K562 (cell line): Measurements from ENCODE around the gene ZNF213. TPM values are rescaled to one million over a fixed set of nuclear protein-coding genes. Genes with fewer than 3 reads are reported as not detected.

Experiments
- ATAC-seq: fragments of 200-7000 bp; cut with Tn5 transposase; 3 replicates; pipeline ENCODE4 v1.9.1; 2020; ENCODE audit warnings: moderate library complexity
- BruUV-seq: library from RNA; stranded (reverse); fragments of 400-500 nt; replicated peaks from 2 replicates; lab custom pipeline; 2021; lab: Mats Ljungman, UMichigan
- CTCF ChIA-PET: fragments of 300-600 bp; formaldehyde crosslinking; extraction: SDS; loops from one replicate; lab custom pipeline; 2021; ENCODE audit warnings: low intra/inter-chr PET ratio; lab: Yijun Ruan, JAX
- POLR2A ChIA-PET: fragments of 300-600, 350-650 bp; sonication (Branson Sonifier 250); formaldehyde crosslinking; extraction: SDS; loops from one replicate; lab custom pipeline; 2021; ENCODE audit warnings: antibody characterized with exemption, inconsistent platforms; lab: Yijun Ruan, JAX
- DNase-seq, 4 experiments: peaks; one replicate each; pipeline versions ENCODE4 v3.0.0 to v3.0.0-alpha.2; 2011 to 2018; ENCODE audit warnings: low spot score in 3 of 4, mixed read lengths in 3 of 4; ENCODE audit errors: extremely low read depth in 1 of 4
- FAIRE-seq: peaks from 2 replicates; lab custom pipeline; 2011; peaks lifted over from hg19 to GRCh38; lab: Jason Lieb, UNC
- H2AFZ ChIP-seq: 2 replicates; pipeline ENCODE4 v1.6.0; 2011; ENCODE audit warnings: low read depth, low read length, control low read depth, inconsistent platforms
- H3K27ac ChIP-seq: fragments of 200-600 bp; 3 replicates; pipeline ENCODE4 v1.8.0; 2011; ENCODE audit warnings: low read depth, mild to moderate bottlenecking, control low read depth, inconsistent platforms, low read length, moderate library complexity, mixed read lengths; ENCODE audit errors: extremely low read depth
- H3K27me3 ChIP-seq, 2 experiments: fragments of 300-600 bp in 1 of 2; 2 replicates in 1 of 2; 3 replicates in 1 of 2; pipeline versions ENCODE4 v1.6.0 to v1.8.0; 2011; ENCODE audit warnings: inconsistent platforms in 2 of 2, low read length in 2 of 2, mild to moderate bottlenecking in 1 of 2, mixed read lengths in 1 of 2, moderate library complexity in 1 of 2; ENCODE audit not compliant: control insufficient read depth in 2 of 2, insufficient read depth in 2 of 2
- H3K36me3 ChIP-seq: fragments of 300-600 bp; 3 replicates; pipeline ENCODE4 v1.8.0; 2011; ENCODE audit warnings: mild to moderate bottlenecking, low read length, inconsistent platforms; ENCODE audit not compliant: control insufficient read depth, insufficient read depth
- H3K4me1 ChIP-seq, 2 experiments: fragments of 200-600 bp in 1 of 2; replicated peaks in 1 of 2; 2 replicates in 1 of 2; 3 replicates in 1 of 2; pipeline versions ENCODE4 v1.5.1 to v1.8.0; 2011; ENCODE audit warnings: inconsistent platforms in 2 of 2, low read length in 2 of 2, mild to moderate bottlenecking in 1 of 2, mixed read lengths in 1 of 2, moderate library complexity in 1 of 2; ENCODE audit not compliant: control insufficient read depth in 2 of 2, insufficient read depth in 2 of 2
- H3K4me2 ChIP-seq: 2 replicates; pipeline ENCODE4 v1.6.1; 2011; ENCODE audit warnings: low read length, control low read depth, inconsistent platforms, mixed read lengths; ENCODE audit not compliant: insufficient read depth
- H3K4me3 ChIP-seq: fragments of 200-600 bp; sonication (generic), shearing (Covaris generic); 2 replicates; pipeline ENCODE4 v1.5.1; 2016; ENCODE audit warnings: control low read depth, inconsistent platforms
- H3K79me2 ChIP-seq: fragments of 200-600 bp; 3 replicates; pipeline ENCODE4 v1.8.0; 2011; ENCODE audit warnings: low read length, inconsistent platforms; ENCODE audit not compliant: control insufficient read depth, insufficient read depth
- H3K9ac ChIP-seq, 2 experiments: 2 replicates each; pipeline versions ENCODE4 v1.6.0 to v1.6.1; 2011; ENCODE audit warnings: low read depth in 2 of 2, low read length in 2 of 2, control low read depth in 1 of 2, inconsistent platforms in 1 of 2, mild to moderate bottlenecking in 1 of 2, mixed read lengths in 1 of 2; ENCODE audit not compliant: insufficient read depth in 1 of 2
- H3K9me1 ChIP-seq: one replicate; pipeline ENCODE4 v1.6.0; 2011; ENCODE audit warnings: inconsistent platforms, mild to moderate bottlenecking, low read length, moderate library complexity; ENCODE audit not compliant: control insufficient read depth, insufficient read depth
- H3K9me3 ChIP-seq: replicated peaks from 2 replicates; pipeline ENCODE4 v1.5.1; 2011; ENCODE audit warnings: low read depth, low read length, inconsistent platforms; ENCODE audit not compliant: control insufficient read depth, insufficient read depth
- H4K20me1 ChIP-seq: replicated peaks from 2 replicates; pipeline ENCODE4 v1.6.1; 2011; ENCODE audit warnings: low read length, inconsistent platforms, mixed read lengths; ENCODE audit not compliant: control insufficient read depth, insufficient read depth
- CHD1 ChIP-seq: fragments of 200-600 bp; sonication (generic); IDR thresholded peaks from one replicate; pipeline ENCODE4 v1.6.1; 2012; ENCODE audit warnings: mild to moderate bottlenecking, moderate library complexity, low read length, inconsistent platforms
- ETS2 ChIP-seq: IDR thresholded peaks from 2 replicates; pipeline ENCODE4 v1.6.1; 2016; ENCODE audit warnings: borderline replicate concordance, missing genetic modification characterization, mild to moderate bottlenecking, moderate library complexity, missing compliant biosample characterization; ENCODE audit not compliant: poor library complexity, severe bottlenecking
- GATAD2B ChIP-seq: fragments of 450-650 bp; IDR thresholded peaks from 2 replicates; pipeline ENCODE4 v1.6.1; 2017; ENCODE audit warnings: mild to moderate bottlenecking, borderline replicate concordance
- IFI16 ChIP-seq: fragments of 250-450 bp; sonication (Bioruptor Pico); IDR thresholded peaks from 2 replicates; pipeline ENCODE4 v2.1.2; 2022; ENCODE audit warnings: mild to moderate bottlenecking, inconsistent platforms
- KLF13 ChIP-seq: fragments of 450-650 bp; IDR thresholded peaks from 2 replicates; pipeline ENCODE4 v1.6.1; 2016; ENCODE audit warnings: missing genetic modification characterization, low read depth, mild to moderate bottlenecking, missing compliant biosample characterization, moderate library complexity, borderline replicate concordance
- LARP7 ChIP-seq: fragments of 450-650 bp; IDR thresholded peaks from 2 replicates; pipeline ENCODE4 v1.6.1; 2016
- LEF1 ChIP-seq: fragments of 450-650 bp; IDR thresholded peaks from 2 replicates; pipeline ENCODE4 v1.6.1; 2016; ENCODE audit warnings: mild to moderate bottlenecking
- MECOM ChIP-seq: fragments of 250-450 bp; sonication (Bioruptor Pico); IDR thresholded peaks from 2 replicates; pipeline ENCODE4 v1.8.0; 2022; ENCODE audit warnings: inconsistent platforms
- NBN ChIP-seq: fragments of 450-650 bp; IDR thresholded peaks from 2 replicates; pipeline ENCODE4 v1.6.1; 2016; ENCODE audit warnings: low read depth, mild to moderate bottlenecking
- NR2C2 ChIP-seq, 2 experiments: fragments of 200-800 bp in 1 of 2; sonication (Bioruptor generic) in 1 of 2; sonication (generic) in 1 of 2; formaldehyde crosslinking in 1 of 2; IDR thresholded peaks; 2 replicates each; pipeline versions ENCODE4 v1.6.1 to v1.8.0; 2016 to 2022; ENCODE audit warnings: mild to moderate bottlenecking in 1 of 2, missing compliant biosample characterization in 1 of 2, missing genetic modification characterization in 1 of 2, missing genetic modification reagents in 1 of 2
- POLR2A ChIP-seq: fragments of 450-650 bp; conservative IDR thresholded peaks from 2 replicates; pipeline ENCODE4 v1.6.1; 2016
- RCOR1 ChIP-seq, 2 experiments: IDR thresholded peaks; 2 replicates each; pipeline ENCODE4 v1.6.1; 2012; ENCODE audit warnings: low read depth in 2 of 2, low read length in 2 of 2, borderline replicate concordance in 1 of 2, improper control_type of control experiment in 1 of 2
- SPI1 ChIP-seq: IDR thresholded peaks from 2 replicates; pipeline ENCODE4 v1.6.1; 2011; ENCODE audit warnings: low read depth, low read length, control low read depth, borderline replicate concordance
- SREBF2 ChIP-seq: sonication (generic); formaldehyde crosslinking; IDR thresholded peaks from 2 replicates; pipeline ENCODE4 v1.4.0; 2020; ENCODE audit warnings: mild to moderate bottlenecking, missing genetic modification reagents
- SRSF9 ChIP-seq: fragments of 200-400 bp; formaldehyde crosslinking; IDR thresholded peaks from 2 replicates; pipeline ENCODE4 v1.6.1; 2017; ENCODE audit warnings: low read depth, low read length, borderline replicate concordance
- TAF1 ChIP-seq: IDR thresholded peaks from 2 replicates; pipeline ENCODE4 v1.6.1; 2011; ENCODE audit warnings: mild to moderate bottlenecking, low read length, moderate library complexity; ENCODE audit not compliant: insufficient read depth, control insufficient read depth, severe bottlenecking; ENCODE audit errors: extremely low read depth
- ZNF121 ChIP-seq: sonication (generic); formaldehyde crosslinking; conservative IDR thresholded peaks from 2 replicates; pipeline ENCODE4 v1.8.0; 2022; ENCODE audit warnings: missing genetic modification reagents
- ZNF134 ChIP-seq: fragments of 250-450 bp; sonication (Bioruptor Pico); conservative IDR thresholded peaks from 2 replicates; pipeline ENCODE4 v1.4.0; 2020
- ZNF282 ChIP-seq: sonication (generic); formaldehyde crosslinking; IDR thresholded peaks from 2 replicates; pipeline ENCODE4 v1.8.1; 2023; ENCODE audit warnings: missing genetic modification reagents
- ZNF695 ChIP-seq: fragments of 450-650 bp; formaldehyde crosslinking; IDR thresholded peaks from 2 replicates; pipeline ENCODE4 v1.4.0; 2020; ENCODE audit warnings: mild to moderate bottlenecking, moderate library complexity
- ZNF699 ChIP-seq: fragments of 250-450 bp; sonication (Bioruptor Pico); IDR thresholded peaks from 2 replicates; pipeline ENCODE4 v1.8.0; 2021; ENCODE audit warnings: mild to moderate bottlenecking, moderate library complexity; ENCODE audit not compliant: insufficient replicate concordance
- ZZZ3 ChIP-seq: fragments of 450-650 bp; IDR thresholded peaks from 2 replicates; pipeline ENCODE4 v1.6.1; 2016; ENCODE audit warnings: antibody characterized with exemption, mild to moderate bottlenecking, moderate library complexity
- WGBS: fragments of 100-300 bp; shearing (Covaris generic); methylation state at CpG from one replicate; pipeline ENCODE4 v1.1.6; 2016; ENCODE audit warnings: low coverage, mixed read lengths; ENCODE audit not compliant: insufficient coverage; ENCODE audit errors: missing lambda C conversion rate; 5-methylcytosine and 5-hydroxymethylcytosine counted together
- in situ Hi-C: fragments of 300-500 bp; cut with MboI; formaldehyde crosslinking; loops from 4 replicates; pipeline ENCODE4 v1.15.0; 2018; ENCODE audit warnings: inconsistent platforms, mixed read lengths
- intact Hi-C: fragments of 100-400 bp; cut with micrococcal nuclease; formaldehyde crosslinking; loops from 2 replicates; pipeline ENCODE4 v1.14.2; 2022
- polyA plus RNA-seq, 8 experiments: library from polyadenylated mRNA; depleted of rRNA in 4 of 8; stranded (reverse) in 5 of 8; unstranded in 3 of 8; fragments of >200 nt; fragmentation: Nextera tagmentation in 2 of 8; fragmentation: Illumina TruSeq in 1 of 8; extraction: Ambion mirVana in 2 of 8; extraction: Trizol in 1 of 8; gene quantifications; 2 replicates each; pipeline versions ENCODE4 v1.2.1 to v1.2.3, GENCODE V29; 2011 to 2014; ENCODE audit warnings: inconsistent platforms in 1 of 8, missing spikeins in 1 of 8
- total RNA-seq, 7 experiments: library from RNA; depleted of rRNA in 6 of 7; stranded (reverse); fragments of >200 nt in 6 of 7; fragmentation: Illumina TruSeq in 2 of 7; extraction: Trizol in 2 of 7; gene quantifications; 2 replicates each; pipeline versions ENCODE4 v1.2.1 to v1.2.3, GENCODE V29; 2011 to 2021; ENCODE audit warnings: low replicate concordance in 1 of 7
- TF ChIP-seq, protein P1 (sequence below): fragments of 250-450 bp; sonication (Bioruptor Pico); IDR thresholded peaks from 2 replicates; pipeline ENCODE4 v1.8.0; 2022; ENCODE audit warnings: inconsistent platforms

Gene ZNF213
- total and polyA plus RNA-seq, 9 of the 15 experiments (the other 6 are each of a cell fraction or from before 2014, with no cell fraction given) = 0.49 to 10.0 (median 1.8) TPM

DNA sequence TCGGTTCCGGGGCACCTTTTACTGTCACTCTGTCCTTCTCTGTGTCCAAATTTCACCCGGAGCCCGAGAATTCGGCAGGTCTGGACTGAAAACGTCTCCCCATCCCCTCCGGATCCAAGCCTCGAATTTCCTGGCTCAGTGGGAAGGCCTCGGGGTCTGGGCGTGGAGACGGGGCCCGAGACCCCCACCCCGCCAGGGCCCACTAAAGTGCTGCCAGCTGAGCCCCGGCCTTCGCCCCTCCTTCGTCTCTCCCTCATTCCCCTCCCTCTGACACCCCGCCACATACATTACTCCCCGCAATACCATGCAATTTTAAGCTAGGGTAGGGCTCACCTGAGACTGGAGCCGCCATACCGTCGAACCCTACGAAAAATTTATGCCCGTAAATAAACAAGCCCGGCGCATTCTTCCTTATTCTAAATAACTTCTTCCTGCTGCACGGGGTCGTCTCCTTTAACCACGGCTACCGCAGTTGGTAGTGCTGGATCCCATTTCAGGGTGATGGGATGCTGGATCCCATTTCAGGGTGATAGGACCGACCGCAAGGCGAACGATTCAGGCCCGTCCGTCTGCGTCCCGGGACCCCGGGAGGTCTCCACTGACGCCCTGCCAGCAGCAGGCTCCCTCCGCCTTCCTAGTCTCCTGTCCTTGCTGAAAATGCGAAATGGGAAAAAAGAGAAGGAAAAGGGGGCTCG is 48.8 kb downstream of the ZNF213 start:
- Histone ChIP-seq H3K36me3 (no peaks in the 10 kb centered on the region), H2AFZ (peak overlapping the region; percentile 98), H3K27ac (peak overlapping the region; percentile 2; the same call in 1 of the 3 replicates), H3K9me3 (no peaks in the 10 kb centered on the region), H3K9ac (peak overlapping the region; percentile 67 to 93), H3K27me3 (no peaks in the 10 kb centered on the region), H3K9me1 (no peaks in the 10 kb centered on the region), H3K4me2 (peak overlapping the region; percentile 91), H3K4me3 (peak overlapping the region; percentile 62), H3K79me2 (no peaks in the 10 kb centered on the region), H4K20me1 (no peaks in the 10 kb centered on the region), H3K4me1 (peaks cover 15 to 37% of the 10 kb centered on the region in 2 experiments; a peak in 4 of 5 replicates)
- no peak for FAIRE-seq
- no peak for DNase-seq
- in situ Hi-C loops = no loop called here
- ATAC-seq = peak; percentile 18
- intact Hi-C loops = loop anchor here (10.0 kb wide), 1 partner anchor 321 kb away; the partner anchor contains the start of gene CLUAP1
- CTCF ChIA-PET = no interaction called here
- no TSS peak for BruUV-seq
- WGBS = 2% methylated on average over 31 of the region's 42 CpGs
- POLR2A ChIA-PET = interaction anchor here (0.7 to 1.6 kb wide), 8 partner anchors 7 to 318 kb away, joined by 3 to 4 read pairs (median 3); no protein-coding TSS in a partner anchor
- no peak for TF ChIP-seq SRSF9
- TF ChIP-seq GATAD2B = no peak
- 0 out of 2 replicates have a peak, but pooled peaks have one; percentile 52 for TF ChIP-seq NR2C2 (CRISPR knock-in tag; IDR thresholded peaks at IDR 0.05)
- no peak for TF ChIP-seq NR2C2 (tag; IDR thresholded peaks at IDR 0.05)
- no peak for TF ChIP-seq MECOM (CRISPR knock-in tag)
- TF ChIP-seq ZNF121 (CRISPR knock-in tag) = no peak
- no peak for TF ChIP-seq ZZZ3
- no peak for TF ChIP-seq ZNF134 (CRISPR knock-in tag)
- TF ChIP-seq KLF13 (tag) = no peak
- no peak for TF ChIP-seq ZNF699 (CRISPR knock-in tag)
- no peak for TF ChIP-seq IFI16 (CRISPR knock-in tag)
- TF ChIP-seq ETS2 (tag) = no peak
- TF ChIP-seq NBN = no peak
- no peak for TF ChIP-seq CHD1
- no peak for TF ChIP-seq TAF1
- no peak for TF ChIP-seq SREBF2
- no peak for TF ChIP-seq ZNF282 (CRISPR knock-in tag)
- TF ChIP-seq ZNF695 (CRISPR knock-in tag) = no peak
- TF ChIP-seq SPI1 = no peak
- no peak for TF ChIP-seq POLR2A
- no peak for TF ChIP-seq LEF1
- TF ChIP-seq, protein P1, sequence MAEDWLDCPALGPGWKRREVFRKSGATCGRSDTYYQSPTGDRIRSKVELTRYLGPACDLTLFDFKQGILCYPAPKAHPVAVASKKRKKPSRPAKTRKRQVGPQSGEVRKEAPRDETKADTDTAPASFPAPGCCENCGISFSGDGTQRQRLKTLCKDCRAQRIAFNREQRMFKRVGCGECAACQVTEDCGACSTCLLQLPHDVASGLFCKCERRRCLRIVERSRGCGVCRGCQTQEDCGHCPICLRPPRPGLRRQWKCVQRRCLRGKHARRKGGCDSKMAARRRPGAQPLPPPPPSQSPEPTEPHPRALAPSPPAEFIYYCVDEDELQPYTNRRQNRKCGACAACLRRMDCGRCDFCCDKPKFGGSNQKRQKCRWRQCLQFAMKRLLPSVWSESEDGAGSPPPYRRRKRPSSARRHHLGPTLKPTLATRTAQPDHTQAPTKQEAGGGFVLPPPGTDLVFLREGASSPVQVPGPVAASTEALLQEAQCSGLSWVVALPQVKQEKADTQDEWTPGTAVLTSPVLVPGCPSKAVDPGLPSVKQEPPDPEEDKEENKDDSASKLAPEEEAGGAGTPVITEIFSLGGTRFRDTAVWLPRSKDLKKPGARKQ = no peak
- 0 out of 2 replicates have a peak, but pooled peaks have one; percentile 12 for TF ChIP-seq LARP7
- 0 out of 4 replicates have a peak, but pooled peaks of 1 of the 2 experiments have one; percentile 1 for TF ChIP-seq RCOR1 (IDR thresholded peaks at IDR 0.05; ENCODE audit: borderline replicate concordance in 1 of 2, low read depth in 2 of 2, low read length in 2 of 2)
